HG03066 (cell line): Measurements from ENCODE around the gene GPR176.
"Not testable (repeated sequence)": the region's sequence is repeated elsewhere in the genome, so short reads cannot be mapped to it uniquely, and the experiment has no call there.

Source experiments
- ATAC-seq: cut with Tn5 transposase; IDR thresholded peaks from one replicate; pipeline ENCODE4 v1.9.1; 2021; ENCODE audit warnings: low read depth; ENCODE audit not compliant: unreplicated experiment

The GPR176 gene

GRCh38 chr15:39893051-39893450 is 27.0 kb downstream of the GPR176 start:
- ATAC-seq, result not testable (repeated sequence)

GRCh38 chr15:39892418-39892817 is 27.6 kb downstream of the GPR176 start:
- ATAC-seq, result no peak

DNA sequence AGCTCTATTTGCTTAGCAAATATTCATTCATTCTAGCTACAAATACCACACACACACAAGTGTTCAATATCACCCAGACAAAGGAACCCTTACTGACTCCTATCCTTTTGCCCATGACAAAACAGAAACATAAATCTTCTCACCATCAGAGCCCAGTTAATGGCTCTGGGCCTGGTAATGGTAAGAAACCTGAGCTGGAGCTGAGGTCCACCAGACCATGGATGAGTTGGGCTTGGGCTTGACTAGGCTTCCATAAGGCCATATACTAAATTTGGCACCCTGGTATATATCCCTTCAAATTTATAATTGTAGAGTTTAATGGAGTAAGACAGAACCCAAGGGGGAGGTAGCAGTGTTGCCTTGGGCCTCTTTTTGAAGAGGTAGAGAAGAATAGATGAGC is 29.4 kb downstream of the GPR176 start:
- ATAC-seq, result no peak

- no peak for ATAC-seq
Measured at GRCh38 chr15:39889601-39890000, 30.5 kb downstream of the GPR176 start.

DNA sequence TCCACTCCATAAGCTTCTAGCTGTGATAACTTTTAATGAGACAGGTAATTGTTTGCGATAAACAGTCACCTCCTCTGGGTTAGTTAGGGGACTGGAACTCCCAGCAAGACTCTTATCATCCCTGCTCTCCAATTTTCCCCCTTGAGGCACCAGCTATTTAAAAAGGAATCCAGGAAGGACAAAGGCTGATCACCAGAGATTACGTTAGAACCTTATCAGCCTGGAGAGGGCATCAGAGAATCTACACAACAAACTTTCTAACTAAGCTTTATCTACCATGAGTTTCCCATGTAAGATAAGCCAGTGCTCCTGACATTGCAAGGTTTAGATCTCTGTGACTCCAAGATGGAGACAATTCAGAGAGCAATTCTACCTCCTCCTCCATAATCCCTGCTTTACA is 31.3 kb downstream of the GPR176 start:
- no peak for ATAC-seq

- no peak for ATAC-seq
Measured at GRCh38 chr15:39888243-39888642, 31.8 kb downstream of the GPR176 start.

GRCh38 chr15:39887832-39888231 is 32.2 kb downstream of the GPR176 start:
- ATAC-seq, result no peak

GRCh38 chr15:39887211-39887610 is 32.9 kb downstream of the GPR176 start:
- no peak for ATAC-seq

- ATAC-seq, result no peak
Measured at GRCh38 chr15:39886418-39886817, 33.6 kb downstream of the GPR176 start.

DNA sequence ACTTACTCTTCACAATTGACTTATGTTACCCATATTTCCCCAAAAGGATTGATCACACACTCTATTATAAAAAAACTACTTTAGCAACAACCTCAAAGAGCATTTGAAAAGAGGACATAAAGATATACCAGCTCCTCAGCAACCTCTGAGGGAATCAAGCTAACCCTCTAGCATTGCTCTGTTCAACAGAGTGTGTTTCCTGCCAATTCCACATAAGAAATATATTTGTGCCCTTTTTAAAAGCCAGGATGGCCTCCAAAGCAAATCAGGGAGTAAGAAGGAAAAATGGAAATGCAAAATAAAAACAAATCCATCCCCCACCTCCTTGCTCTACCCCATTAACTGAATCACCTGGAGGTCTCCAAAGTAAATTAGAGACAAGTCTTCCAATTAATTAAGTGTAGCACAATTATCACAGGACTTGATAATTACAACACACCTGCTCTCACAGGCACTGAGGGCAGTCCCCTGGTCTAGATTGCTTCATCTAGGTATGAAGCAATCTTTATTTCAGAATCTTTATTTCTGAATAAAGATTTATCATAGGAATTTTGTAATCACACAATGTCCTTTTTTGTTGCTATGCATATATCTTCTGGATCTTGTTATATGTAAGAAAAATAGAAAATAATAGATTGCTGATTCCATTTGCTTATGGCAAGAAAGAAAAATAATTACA is 34.8 kb downstream of the GPR176 start:
- ATAC-seq, result no peak

GRCh38 chr15:39884351-39884750 is 35.7 kb downstream of the GPR176 start:
- ATAC-seq, result no peak

- no peak for ATAC-seq
Measured at GRCh38 chr15:39882602-39883001, 37.5 kb downstream of the GPR176 start.

GRCh38 chr15:39881790-39882189 is 38.3 kb downstream of the GPR176 start:
- ATAC-seq, result no peak

- no peak for ATAC-seq
Measured at GRCh38 chr15:39880718-39881387, 39.2 kb downstream of the GPR176 start.

DNA sequence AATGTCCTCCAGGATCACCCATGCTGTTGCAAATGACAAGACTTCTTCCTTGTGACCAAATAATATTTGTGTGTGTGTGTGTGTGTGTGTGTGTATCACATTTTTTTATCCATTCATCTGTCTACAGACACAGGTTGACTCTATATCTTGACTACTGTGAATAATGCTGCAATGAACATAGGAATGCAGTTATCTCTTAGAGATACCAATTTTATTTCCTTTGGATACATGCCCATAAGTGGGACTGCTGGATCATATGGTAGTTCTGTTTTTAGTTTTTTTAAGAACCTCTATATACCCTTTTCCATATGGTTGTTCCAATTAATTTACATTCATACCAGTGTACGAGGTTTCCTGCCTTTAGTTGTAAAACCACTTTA is 41.7 kb downstream of the GPR176 start:
- ATAC-seq, result no peak

GRCh38 chr15:39874890-39875549 is 45.0 kb downstream of the GPR176 start:
- no peak for ATAC-seq

DNA sequence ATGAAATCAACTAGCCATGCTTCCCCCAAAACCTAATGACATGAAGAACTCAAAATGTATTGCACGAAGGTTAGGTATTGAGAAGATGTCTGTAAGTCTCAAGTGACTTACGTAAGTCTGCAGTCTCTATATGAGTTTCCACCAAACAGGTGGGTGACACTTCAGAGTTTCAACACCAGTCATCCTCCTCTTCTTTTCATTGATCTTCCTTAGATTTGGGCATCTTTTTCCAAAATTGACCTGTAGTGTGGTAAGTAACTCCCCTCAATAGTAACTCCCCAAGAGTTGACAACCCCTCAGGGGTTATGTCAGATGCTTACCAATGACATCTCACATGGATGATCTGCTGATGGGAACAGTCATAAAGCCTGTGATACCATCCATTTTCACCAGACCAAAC is 46.1 kb downstream of the GPR176 start:
- no peak for ATAC-seq

DNA sequence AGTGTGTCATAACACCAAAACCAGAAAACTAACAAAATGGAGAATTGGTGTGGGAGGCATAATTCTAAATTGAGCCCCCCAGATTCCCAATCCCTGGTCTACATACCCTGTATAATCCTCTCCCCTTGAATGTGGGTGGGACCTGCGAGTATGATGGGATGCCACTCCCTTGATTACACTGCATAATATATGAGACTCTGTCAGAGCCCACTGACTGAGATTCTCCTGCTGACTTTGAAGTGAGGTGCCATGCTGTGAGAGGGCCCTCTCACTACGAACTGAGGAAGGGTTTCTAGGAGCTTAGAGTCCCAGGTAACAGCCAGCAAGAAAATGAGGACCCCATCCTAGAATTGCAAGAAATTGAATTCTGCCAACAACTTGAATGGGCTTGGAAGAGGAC is 49.5 kb downstream of the GPR176 start:
- ATAC-seq, result no peak

DNA sequence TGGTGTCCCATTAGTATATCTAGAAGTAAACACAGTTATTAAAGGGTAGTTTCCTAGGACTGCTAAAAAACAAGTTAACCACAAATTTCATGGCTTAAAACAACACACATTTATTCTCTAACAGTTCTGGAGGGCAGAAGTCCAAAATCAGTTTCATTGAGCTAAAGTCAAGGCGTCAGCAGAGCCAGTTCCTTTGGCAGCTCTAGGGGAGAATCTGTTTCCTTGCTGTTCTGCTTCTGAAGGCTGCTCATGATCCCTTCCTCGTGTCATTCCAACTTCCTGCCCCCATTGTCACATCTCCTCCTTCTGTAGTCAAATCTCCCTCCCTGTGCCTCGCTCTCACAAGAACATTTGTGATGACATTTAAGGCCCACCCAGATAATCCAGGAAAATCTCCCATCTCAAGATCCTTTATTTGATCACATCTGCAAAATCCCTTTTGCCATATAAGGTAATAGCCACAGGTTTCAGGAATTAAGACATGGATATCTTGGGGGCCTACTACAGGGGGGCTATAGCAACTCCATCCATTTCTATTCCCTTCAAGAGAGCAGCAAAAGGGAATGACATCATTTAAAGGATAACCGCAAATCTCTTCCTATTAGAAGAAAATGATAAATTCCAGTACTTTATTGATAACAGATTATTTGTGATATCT is 50.1 kb downstream of the GPR176 start:
- no peak for ATAC-seq

- ATAC-seq, result no peak
Measured at GRCh38 chr15:39869254-39869653, 50.8 kb downstream of the GPR176 start.

DNA sequence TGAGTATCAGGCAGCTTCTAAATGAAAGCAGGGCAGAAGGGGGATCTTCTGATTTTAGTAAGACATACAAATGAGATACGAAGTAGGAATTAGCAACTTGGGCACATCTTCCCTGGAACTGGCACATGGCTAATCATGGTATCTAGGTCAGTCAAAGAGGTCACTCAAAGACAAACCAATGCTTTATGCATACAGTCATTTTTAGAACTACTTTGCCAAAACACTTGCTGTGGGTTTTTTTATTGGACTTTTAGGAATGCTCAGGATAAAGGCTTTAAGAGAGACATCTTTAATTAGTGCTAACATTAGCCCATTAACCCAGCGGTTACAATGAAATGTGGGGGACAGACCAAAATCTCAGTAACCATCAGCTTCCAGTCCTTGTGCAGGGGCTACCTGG is 51.7 kb downstream of the GPR176 start:
- no peak for ATAC-seq
